ACC112 (cell line): ENCODE measurements around the gene OAF.

Experiments used
- H2AFZ ChIP-seq: fragments of 200-600 bp; sonication (generic); one replicate; pipeline ENCODE4 v1.6.0; 2017; ENCODE audit warnings: antibody characterized with exemption, low read length; ENCODE audit not compliant: unreplicated experiment
- H3K27ac ChIP-seq: fragments of 200-600 bp; sonication (generic); 2 replicates; pipeline ENCODE4 v1.5.1; 2014; ENCODE audit warnings: low read depth, mild to moderate bottlenecking, antibody characterized with exemption, low read length, moderate library complexity
- H3K27me3 ChIP-seq: fragments of 200-600 bp; sonication (generic); 2 replicates; pipeline ENCODE4 v1.6.1; 2014; ENCODE audit warnings: mild to moderate bottlenecking, antibody characterized with exemption, low read length, moderate library complexity, mixed read lengths; ENCODE audit not compliant: insufficient read depth
- H3K36me3 ChIP-seq: fragments of 200-600 bp; sonication (generic); 2 replicates; pipeline ENCODE4 v1.6.1; 2016; ENCODE audit warnings: mild to moderate bottlenecking, antibody characterized with exemption, low read length, moderate library complexity, mixed read lengths; ENCODE audit not compliant: insufficient read depth
- H3K4me1 ChIP-seq: fragments of 200-600 bp; sonication (generic); one replicate; pipeline ENCODE4 v1.6.1; 2016; ENCODE audit warnings: low read length, mixed read lengths; ENCODE audit not compliant: insufficient read depth, unreplicated experiment, control insufficient read depth
- H3K4me3 ChIP-seq: fragments of 200-600 bp; sonication (generic); 2 replicates; pipeline ENCODE4 v1.5.1; 2014; ENCODE audit warnings: mild to moderate bottlenecking, low read depth, low read length
- H3K79me2 ChIP-seq: fragments of 200-600 bp; sonication (generic); one replicate; pipeline ENCODE4 v1.6.0; 2016; ENCODE audit warnings: low read length; ENCODE audit not compliant: control insufficient read depth, unreplicated experiment, insufficient read depth

OAF gene

DNA sequence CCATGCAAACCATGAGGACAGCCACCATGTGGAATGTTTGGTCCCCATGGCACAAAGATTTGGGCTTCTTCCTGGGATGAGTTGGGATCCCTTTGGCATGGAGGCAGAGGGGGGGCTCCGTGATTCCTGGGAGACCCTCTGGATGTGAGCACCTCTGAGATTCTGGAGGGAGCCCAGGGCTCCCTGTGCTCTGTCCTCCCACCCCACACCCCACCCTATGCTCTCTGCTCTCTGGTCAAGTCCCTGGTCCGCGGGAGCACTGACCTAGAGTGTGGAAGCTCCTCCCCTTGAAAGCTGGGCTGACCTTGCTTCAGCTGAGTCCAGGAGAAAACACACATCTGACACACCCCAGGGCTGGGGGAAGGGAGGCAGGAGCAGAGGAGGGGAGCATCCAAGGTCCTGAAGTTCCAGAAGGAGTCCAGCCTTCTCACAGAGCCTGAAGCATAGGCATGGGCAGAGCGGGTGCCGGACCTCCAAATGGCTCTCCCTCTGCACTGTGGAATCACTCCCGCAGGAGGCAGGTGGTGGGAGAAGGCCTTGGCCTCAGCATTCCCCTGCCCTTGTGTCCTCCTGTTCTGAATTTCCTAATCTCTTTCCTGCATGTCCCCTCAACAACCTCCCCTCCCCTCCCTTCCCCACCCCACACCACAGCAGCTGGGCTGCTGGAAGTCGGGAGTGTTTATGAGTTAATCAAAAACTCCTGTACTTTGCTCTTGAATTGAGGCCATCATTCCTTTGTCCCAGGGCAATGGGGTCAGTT, 25.7 kb upstream of the OAF start:
- no peak overlapping the region for H2AFZ ChIP-seq
- no peak overlapping the region for H3K27ac ChIP-seq
- no peaks in the 10 kb centered on the region for H3K36me3 ChIP-seq
- no peaks in the 10 kb centered on the region for H3K79me2 ChIP-seq
- peaks cover 16% of the 10 kb centered on the region for H3K27me3 ChIP-seq
- peaks cover 12% of the 10 kb centered on the region for H3K4me1 ChIP-seq
- H3K4me3 ChIP-seq: no peak overlapping the region

DNA sequence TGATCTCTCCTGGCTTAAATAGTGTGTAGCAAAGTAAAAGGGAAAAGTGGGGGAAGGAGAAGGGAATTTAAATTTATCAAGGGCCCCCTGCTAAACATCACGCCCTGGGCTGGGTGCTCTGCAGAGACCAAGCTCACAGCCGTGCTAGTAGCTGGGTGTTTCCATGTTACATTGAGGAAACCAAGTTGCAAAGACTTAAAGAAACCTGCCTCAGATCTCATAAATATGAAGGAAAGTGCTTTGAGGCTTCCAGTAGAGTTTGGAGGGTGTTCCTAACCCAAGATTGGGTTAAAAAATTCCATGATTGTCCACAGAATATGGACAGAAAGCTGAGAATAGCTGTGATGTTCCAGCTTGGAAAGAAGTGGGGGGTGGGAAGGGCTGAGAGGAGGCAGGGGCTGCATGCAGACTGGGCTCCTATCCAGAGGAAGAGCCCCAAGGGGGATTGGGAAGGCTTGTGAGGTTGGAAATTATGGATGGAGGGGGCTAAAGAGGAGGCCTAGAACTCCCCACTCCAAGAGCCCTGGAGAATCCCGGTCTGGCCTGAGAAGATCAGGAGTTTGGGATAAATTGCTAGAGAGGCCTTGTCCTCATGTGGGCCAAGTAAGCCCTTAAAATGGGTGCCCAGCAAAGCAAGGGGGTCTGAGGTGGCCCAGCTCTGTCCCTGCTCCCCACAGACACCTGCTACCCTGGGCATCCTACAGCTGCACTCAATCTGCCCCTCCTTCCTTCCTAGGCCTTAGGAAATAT, 25.0 kb upstream of the OAF start:
- no peak overlapping the region for H3K4me3 ChIP-seq
- no peaks in the 10 kb centered on the region for H3K36me3 ChIP-seq
- no peaks in the 10 kb centered on the region for H3K79me2 ChIP-seq
- peaks cover 23% of the 10 kb centered on the region for H3K27me3 ChIP-seq
- peaks cover 5% of the 10 kb centered on the region for H3K4me1 ChIP-seq
- H3K27ac ChIP-seq: no peak overlapping the region
- H2AFZ ChIP-seq: no peak overlapping the region

DNA sequence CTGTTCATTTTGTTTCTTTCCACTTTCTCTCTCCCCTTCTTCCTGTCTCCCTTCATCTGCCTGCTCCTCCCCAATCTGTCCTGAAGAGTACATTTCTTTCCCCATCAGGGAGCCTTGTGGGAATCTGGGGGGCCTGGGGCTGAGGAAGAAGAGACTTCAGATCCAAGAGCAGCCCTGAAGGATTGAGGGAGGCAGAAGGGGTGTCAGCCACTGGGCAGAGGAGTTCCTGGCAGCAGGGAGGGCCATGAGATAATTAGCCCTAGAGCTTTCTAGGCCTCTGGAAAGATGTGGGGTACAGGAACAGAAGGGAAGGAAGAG, 24.4 kb upstream of the OAF start:
- Histone ChIP-seq H3K4me1 (no peaks in the 10 kb centered on the region), H3K36me3 (no peaks in the 10 kb centered on the region), H3K4me3 (no peak overlapping the region), H3K27me3 (peaks cover 27% of the 10 kb centered on the region), H3K27ac (no peak overlapping the region), H3K79me2 (no peaks in the 10 kb centered on the region), H2AFZ (no peak overlapping the region)

DNA sequence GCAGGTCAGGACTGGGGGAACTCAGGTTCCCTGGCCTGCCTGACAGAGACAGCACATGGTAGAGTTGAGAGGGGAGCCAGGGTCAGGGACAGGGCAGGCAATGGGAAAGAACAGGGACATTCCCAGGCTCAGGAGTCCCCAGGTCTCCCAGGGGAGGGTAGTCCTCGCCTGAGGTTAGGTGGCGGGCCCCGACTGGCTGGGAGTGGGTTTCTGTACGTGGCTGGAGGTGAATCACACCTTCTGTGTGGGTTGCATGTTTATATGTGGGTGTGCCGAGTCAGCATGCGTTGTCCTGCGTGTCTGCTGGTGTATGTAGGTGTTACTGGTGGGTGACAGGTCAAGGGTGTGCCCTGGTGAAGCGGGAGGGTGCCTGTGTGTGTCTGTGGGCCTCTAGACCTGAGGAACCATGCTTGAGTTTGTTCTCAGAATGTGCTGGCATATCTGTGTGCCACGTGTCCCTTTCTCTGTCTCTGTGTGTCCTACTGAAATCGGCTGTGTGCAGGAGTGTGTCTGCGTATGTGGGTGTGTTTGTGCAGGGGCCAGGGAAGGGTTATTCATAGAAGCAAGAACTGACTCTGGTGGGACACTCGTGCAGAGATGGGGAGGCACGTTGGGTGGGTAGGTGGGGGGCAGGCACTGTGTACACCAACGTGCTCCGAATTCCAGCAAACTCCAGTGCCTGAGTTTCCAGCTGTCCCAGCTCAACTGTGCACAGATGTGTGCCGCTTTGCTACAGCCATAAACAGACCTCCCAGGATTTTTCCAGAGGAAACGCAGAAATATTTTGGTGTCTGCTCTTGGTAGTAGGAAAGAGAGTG, 23.8 kb upstream of the OAF start:
- H3K27me3 ChIP-seq: peaks cover 31% of the 10 kb centered on the region
- H3K4me1 ChIP-seq: no peaks in the 10 kb centered on the region
- H2AFZ ChIP-seq: no peak overlapping the region

DNA sequence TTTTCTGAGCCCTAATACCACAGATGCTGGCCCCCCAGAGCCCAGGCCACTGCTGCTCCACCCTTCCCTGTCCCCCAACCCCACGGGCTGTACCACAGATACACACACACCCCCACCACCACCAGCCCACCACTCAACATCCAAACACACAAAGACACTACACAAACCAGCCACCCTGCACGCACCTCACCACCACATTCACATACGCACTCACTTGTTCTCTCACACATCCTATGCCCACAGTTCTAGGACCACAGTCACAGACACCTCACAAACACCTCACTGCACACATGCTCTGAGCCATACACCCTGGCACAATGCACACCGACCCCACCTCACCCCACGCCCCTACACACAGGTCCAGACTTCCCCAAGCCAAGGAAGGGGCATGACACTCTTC, 22.5 kb upstream of the OAF start:
- H3K4me3 ChIP-seq: no peak overlapping the region
- H3K4me1 ChIP-seq: no peaks in the 10 kb centered on the region
- no peaks in the 10 kb centered on the region for H3K79me2 ChIP-seq
- H3K36me3 ChIP-seq: no peaks in the 10 kb centered on the region
- H3K27ac ChIP-seq: no peak overlapping the region
- no peak overlapping the region for H2AFZ ChIP-seq
- H3K27me3 ChIP-seq: peaks cover 36% of the 10 kb centered on the region

More for the DNA sequence above, 23.8 kb upstream of the OAF start:
- no peaks in the 10 kb centered on the region for H3K79me2 ChIP-seq
- H3K36me3 ChIP-seq: no peaks in the 10 kb centered on the region
- H3K4me3 ChIP-seq: no peak overlapping the region
- H3K27ac ChIP-seq: no peak overlapping the region

DNA sequence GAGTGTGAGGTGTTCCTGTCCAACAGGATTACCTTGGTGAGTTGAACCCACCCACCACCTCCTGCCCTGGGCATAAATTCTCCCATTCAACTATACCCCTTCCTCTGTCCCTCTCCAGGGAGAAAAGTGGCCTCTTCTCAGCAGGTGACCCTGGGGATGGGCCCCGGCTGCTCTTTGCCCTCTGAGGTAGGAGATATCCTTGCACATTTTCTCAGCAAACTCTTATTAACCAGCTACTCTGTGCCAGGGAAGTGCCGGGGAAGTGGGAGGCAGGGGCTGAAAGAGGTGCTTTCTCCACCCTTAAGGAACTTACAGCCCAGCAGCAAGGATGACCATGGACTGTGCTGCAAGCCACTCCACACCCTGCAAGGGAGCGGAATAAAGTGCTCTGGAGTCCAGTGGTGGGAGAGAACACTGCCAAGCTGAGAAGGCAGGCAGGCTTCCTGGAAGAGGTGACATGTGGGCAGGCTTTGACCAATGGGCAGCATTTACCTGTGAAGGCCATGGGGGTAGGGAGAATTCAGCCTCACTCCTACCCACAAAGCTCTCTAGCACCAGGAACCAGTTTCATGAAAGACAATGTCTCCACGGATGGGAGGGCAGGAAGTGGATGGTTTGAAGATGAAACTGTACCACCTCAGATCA, 21.9 kb upstream of the OAF start:
- H3K79me2 ChIP-seq: no peaks in the 10 kb centered on the region
- H3K27ac ChIP-seq: no peak overlapping the region
- H3K4me3 ChIP-seq: no peak overlapping the region
- no peaks in the 10 kb centered on the region for H3K36me3 ChIP-seq
- H2AFZ ChIP-seq: no peak overlapping the region
- H3K27me3 ChIP-seq: peaks cover 37% of the 10 kb centered on the region
- H3K4me1 ChIP-seq: no peaks in the 10 kb centered on the region

DNA sequence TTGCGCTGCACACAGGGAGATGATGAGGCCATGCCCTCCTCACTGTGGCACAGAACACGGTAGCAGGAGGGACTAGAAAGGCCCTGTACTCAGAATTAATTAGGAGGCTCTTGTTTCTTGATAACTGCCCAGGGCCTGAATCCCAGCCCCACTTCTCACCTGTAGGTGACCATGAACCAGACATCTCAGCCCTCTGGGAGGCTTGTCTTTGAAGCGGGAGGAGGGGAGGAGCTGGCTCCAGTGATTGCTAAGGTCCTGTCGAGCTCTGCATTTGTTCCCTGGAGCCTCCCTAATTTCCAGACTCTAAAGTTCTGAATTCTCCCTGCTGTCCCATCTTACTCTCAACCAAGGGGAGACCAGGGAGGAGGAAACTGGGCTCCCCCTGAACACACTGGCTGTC, 19.8 kb upstream of the OAF start:
- Histone ChIP-seq H3K4me1 (no peaks in the 10 kb centered on the region), H3K27me3 (peaks cover 42% of the 10 kb centered on the region), H3K4me3 (no peak overlapping the region), H2AFZ (no peak overlapping the region), H3K79me2 (no peaks in the 10 kb centered on the region), H3K27ac (no peak overlapping the region), H3K36me3 (no peaks in the 10 kb centered on the region)

DNA sequence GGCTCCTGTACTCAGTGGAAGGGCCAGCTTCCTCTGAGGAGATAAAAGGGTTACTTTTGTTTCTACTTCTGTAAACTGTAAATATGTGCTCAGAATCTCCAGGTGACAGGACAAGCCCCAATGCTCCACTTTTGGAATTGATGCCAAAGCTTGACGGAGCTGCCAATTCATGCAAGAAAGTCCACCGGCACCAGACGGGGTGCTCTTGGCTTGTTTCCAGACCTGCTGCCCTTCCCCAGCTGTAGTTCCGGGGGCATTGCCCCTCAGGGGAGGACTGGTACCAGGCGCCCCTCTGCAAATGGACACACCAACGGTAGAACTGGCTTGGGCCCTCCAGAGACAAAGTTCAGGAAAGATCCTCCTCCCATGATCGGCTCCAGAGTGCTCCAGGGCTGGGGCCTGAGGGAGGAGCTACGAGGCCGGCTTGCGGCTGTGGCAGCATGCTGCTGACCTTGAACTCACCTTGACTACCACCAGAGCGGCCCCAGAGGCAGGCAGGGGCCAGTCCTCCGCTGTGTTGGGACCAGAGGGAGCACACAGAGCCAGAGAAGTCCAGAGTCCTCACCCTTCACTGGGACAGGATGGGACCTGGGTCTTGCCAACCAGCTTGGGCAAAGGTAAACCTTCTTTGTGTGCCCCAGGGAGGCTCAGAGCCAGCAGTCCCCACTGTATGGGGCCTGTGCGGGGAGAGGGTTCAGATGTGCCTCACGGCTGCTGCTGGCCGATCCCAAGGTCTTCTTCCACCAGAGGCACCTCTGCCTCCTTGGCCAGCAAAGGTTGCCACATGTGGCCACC, 17.8 kb upstream of the OAF start:
- no peak overlapping the region for H2AFZ ChIP-seq
- peaks cover 49% of the 10 kb centered on the region for H3K27me3 ChIP-seq
- H3K36me3 ChIP-seq: no peaks in the 10 kb centered on the region
- no peaks in the 10 kb centered on the region for H3K79me2 ChIP-seq
- no peak overlapping the region for H3K4me3 ChIP-seq
- no peak overlapping the region for H3K27ac ChIP-seq
- H3K4me1 ChIP-seq: no peaks in the 10 kb centered on the region

DNA sequence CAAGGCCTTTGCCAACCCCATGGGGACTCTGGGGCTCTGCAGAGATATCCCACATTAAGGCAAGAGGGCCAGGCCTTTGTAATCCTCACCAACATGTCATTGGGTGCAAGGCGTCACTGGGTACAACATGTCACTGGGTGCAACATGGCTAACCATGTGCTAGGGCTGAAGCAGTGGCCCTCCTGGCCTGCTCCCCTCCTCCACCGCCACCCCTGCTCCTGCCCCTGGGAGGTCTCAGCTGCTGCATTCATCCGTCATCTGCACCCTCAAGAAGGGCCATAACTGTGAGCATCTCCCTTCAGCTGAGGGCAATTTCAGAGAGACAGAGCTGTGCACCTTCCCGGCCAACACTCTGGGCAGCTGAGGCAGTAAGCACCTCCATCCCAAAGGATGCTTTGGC, 16.7 kb upstream of the OAF start:
- no peak overlapping the region for H3K4me3 ChIP-seq
- H3K36me3 ChIP-seq: no peaks in the 10 kb centered on the region
- H3K79me2 ChIP-seq: no peaks in the 10 kb centered on the region
- no peak overlapping the region for H3K27ac ChIP-seq
- H2AFZ ChIP-seq: no peak overlapping the region
- H3K27me3 ChIP-seq: peaks cover 55% of the 10 kb centered on the region
- no peaks in the 10 kb centered on the region for H3K4me1 ChIP-seq
